ENCODE results near the gene SLC35E1.

DNA sequence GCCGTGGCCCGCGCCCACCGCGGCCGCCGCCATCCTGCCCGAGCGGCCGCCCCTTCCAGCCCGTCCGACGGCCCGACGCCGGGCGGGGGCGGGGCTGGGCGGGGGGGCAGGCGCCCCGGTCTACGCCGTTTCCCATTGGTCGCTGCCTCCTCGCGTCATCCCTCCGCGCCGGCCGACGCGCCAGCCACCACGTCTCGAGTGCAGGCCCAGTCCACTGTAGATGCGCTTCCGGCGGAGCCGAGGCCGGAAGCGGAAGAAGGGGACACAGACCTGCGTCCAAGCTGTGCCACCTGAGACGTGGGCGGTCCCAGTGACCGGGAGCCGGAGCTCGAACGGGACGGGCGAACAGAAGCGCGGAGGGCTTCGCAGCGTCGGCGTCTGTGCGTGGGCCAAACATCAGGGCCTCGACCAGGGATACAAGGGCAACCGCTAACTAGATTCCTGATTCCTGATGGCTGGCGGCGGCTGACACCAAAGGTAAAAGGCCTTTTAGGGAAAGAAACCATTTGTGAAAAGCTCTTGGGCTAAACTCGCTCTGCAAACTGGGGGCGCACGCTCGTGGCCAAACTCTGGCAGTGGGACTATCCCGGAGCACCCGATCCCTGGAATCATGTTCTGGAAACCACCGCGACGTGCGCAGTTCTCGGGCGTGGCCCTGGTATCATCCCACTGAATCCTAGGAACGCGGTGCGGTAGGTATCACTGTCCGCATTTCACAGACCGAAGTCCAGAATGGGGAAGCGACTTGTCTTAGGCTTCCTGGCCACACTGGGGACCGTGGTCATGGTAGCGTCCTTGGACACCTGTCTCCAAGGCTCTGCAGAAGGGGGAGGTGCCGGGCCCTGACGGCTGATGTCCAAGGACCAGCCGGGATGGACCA is at the start of gene SLC35E1:
- TF ChIP-seq, protein P1, sequence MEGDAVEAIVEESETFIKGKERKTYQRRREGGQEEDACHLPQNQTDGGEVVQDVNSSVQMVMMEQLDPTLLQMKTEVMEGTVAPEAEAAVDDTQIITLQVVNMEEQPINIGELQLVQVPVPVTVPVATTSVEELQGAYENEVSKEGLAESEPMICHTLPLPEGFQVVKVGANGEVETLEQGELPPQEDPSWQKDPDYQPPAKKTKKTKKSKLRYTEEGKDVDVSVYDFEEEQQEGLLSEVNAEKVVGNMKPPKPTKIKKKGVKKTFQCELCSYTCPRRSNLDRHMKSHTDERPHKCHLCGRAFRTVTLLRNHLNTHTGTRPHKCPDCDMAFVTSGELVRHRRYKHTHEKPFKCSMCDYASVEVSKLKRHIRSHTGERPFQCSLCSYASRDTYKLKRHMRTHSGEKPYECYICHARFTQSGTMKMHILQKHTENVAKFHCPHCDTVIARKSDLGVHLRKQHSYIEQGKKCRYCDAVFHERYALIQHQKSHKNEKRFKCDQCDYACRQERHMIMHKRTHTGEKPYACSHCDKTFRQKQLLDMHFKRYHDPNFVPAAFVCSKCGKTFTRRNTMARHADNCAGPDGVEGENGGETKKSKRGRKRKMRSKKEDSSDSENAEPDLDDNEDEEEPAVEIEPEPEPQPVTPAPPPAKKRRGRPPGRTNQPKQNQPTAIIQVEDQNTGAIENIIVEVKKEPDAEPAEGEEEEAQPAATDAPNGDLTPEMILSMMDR (conservative IDR thresholded peaks at IDR 0.05; ENCODE audit: low read depth, low read length): no peak
- no peak for TF ChIP-seq RFX5 (IDR thresholded peaks at IDR 0.05; ENCODE audit: low read depth, low read length)
- TF ChIP-seq BHLHE40 (IDR thresholded peaks at IDR 0.05; ENCODE audit: low read depth, low read length): no peak

All from IMR-90 (cell line).